Femur (tissue), 1 donor: ENCODE measurements around the gene PRM1.
A peak's percentile ranks its signal among the peaks of the same experiment; 100 is the strongest.
"Not testable (repeated sequence)": the region's sequence is repeated elsewhere in the genome, so short reads cannot be mapped to it uniquely, and the experiment has no call there.

Source experiments
- DNase-seq: peaks from one replicate; pipeline ENCODE4 v3.0.0-alpha.2; 2017

PRM1 gene

DNA sequence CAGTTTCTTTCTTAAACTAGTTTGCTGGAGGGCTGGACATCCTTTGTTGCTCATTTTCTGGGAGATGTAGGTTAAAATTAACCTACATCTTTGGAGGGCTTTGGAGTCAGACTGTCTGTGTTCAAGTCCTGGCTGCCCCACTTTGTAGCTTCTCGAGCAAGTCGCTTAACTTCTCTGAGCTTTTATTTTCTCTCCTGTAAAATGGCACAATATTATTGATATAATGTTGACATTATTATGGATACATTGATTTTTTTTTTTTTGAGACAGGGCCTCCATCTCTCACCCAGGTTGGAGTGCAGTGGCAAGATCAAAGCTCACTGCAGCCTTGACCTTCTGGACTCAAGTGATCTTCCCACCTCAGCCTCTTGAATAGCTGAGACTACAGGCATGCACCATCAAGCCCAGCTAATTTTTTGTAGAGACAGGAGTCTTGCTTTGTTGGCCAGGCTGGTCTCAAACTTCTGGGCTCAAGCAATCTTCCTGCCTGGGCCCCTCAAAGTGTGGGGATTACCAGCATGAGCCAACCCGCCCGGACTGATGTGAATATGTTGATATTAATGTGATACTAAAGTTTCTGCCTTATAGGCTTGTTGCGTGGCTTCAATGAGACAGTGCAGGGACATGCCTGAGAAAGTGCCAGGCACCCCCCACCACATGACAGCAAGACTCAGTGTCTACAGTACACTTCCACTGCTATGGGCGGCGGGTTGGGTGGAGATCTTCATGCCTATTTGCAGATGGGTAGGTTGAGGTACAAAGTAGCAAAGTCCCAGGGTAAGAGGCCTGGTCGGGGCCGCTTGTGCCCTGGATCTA, 32.6 kb upstream of the PRM1 start:
- DNase-seq, result no peak

DNA sequence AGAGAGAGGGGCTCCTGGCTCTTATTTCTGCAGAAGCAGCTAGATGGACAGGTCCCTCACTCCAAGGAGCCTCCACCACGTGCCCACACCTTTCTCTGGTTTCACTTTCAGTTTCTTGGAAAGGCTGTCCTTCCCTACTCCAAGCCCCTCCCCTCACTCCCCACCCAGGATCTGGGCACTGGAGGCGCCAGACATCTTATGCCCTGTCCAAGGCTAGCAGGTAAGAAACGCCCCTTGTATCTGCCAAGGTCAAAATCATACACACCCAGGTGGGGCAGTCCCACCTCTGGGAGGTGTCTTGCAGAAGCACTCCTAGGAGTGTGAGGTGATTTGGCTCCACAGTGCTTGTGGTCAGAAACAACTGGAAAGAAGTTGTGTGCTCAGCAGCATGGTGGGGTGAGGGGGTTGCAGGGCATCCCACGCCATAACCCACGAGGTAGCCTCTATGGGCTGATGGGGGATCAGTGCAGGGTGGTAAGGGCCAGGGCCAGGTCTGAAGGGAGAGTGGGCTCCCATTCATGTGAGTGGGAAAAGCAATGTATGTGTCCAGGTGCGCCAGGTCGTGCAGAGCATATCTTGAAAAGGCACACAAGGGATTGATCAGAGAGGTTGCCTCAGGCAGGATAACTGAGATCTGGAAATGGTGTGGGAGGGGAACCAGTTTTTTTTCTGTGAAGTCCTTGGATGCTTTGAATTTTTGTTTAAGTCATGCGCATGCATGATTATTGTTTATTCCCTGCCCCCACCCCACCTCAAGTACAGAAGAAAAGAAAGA, 31.8 kb upstream of the PRM1 start:
- no peak for DNase-seq

DNA sequence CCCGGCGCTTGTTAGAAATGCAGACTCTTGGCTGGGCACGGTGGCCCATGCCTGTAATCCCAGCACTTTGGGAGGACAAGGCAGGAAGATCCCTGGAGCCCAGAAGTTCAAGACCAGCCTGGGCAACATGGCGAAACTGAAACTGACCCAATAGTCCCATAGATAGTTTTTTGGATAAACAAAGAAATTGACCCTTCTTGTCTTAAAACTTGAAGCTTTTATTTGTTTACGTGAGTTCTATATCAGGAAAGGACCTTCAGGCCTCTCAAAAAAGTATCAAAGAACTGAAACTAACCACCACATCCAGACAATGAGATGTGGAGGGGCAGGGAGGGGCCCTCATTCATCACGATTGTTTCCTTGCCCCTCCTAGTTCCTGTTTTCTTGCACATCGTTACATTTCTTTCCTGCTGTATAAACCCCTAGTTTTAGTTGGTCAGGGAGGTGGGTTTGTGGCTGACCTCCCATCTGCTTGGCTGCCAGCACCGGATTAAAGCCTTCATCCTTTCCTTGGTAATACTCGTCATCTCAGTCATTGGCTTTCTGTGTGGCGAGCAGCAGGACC, 29.9 kb upstream of the PRM1 start:
- no peak for DNase-seq

DNA sequence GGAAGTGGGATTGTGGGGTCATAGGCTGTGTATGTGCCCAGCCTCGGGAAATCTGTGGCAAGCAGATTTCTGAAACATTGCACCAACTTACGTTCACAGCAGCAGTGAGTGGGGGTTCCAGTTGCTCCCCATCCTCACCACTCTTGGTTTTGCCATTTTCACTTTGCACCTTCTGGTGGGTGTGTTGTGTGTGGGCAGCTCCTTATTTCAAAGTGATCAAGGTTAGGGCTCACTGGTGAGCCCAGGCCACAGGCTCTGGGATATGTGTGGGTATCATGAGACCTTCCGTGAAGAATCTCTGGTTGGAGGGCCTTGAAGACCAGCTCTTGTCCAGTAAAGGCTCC, 29.5 kb upstream of the PRM1 start:
- DNase-seq, result no peak

DNA sequence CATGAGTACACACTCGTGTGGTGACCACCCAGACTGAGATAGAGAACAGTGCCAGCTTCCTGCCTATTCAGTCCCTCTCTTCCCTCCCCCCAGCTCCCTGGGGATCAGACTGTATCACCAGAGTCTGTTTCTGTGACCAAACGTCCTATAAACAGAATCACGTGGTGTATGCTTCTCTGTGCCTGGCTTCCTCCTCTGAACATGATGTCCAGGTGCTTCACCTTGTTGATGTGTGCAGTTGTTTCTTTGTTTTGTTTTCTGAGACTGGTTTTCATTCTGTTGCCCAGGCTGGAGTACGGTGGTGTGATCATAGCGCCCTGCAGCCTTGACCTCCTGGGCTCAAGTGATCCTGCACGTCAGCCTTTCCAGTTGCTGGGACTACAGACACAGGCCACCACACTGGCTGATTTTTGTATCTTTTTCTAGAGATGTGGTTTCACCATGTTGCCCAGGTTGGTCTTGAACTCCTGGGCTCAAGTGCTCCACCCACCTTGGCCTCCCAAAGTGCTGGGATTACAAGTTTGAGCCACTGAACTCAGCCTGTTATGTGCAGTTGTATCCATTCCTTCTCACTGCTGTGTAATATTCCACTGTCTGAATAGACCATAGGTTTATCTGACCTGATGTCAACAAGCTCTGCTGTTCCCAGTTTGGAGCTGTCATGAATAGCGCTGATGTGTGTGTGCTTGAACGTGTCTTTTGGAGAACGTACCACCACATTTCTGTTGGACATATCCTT, 28.9 kb upstream of the PRM1 start:
- no peak for DNase-seq

DNA sequence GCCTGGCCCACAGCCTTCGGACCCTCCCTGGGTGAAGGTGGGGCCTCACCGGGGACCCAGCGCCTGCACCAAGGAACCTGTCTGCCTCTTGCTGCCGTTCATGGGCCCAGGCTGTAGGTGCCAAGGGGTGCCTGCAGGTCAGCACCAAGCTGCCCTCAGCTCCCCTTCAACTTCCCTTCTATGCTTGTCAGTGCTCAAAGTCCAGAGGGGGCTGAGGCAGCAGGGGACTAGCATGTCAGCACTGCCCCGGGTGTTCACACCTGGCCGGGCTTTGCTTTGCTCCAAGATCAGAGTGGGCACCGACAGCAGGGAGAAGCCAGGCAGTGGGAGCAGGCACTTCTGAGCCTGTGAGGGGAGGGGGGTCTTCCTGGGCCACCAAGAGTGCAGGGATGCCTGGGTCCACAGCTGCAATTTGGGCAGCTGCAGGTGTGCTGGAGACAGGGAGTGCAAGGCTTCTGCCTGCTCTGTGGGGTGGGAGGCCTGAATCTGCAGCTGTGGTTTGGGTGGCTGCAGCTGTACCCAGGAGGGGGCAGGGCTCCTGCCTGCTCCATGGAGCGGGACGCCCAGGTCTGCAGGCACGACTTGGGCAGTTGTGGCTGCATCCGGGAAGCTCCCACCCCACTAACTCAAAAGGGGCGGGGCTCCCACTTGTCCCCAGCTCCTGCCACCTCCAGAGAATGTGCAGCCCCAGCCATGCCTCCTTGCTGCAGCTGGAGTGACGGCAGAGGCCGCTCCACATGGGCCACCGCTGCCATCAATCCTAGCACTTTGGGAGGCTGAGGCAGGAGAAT, 27.6 kb upstream of the PRM1 start:
- peak; percentile 55 for DNase-seq

DNA sequence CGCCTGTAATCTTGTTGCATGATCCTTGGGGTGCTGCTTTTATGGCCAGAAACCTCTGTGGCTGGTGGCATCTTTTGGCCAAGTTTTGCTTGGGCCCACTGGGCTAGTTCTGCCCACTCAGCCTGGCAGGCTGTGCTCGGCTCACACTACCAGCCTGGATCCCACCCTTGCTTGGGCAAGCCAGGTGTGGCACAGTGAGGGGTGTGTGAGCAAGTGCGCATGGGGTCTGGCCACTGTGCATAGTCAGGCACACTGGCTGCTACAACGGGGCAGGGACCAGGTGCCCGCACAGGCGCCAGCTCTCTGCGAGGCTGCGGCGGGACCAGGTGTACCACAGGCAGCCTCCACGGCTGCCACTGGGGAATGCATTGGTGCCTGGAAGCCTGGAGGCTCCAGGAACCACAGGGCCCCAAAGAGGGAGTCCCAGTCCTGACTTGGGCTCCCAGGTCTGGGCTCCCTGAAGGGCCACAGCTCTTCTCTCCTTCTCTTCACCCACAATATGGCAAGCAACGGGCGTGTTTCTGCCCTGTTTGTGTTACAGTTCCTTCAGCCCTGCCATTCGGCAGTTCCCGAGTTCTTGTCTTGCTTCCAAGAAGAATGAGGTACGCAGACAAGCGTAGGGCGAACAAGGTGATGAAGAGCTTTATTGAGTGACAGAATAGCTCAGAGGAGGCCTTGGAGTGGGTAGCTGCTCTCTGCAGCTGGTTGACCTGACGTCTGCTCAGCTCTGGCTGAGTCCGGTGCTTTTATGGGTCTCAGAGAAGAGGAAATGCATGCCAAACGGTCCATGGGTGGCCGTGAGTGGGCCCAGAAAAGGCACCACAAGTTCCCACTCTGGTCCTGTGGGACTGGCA, 26.7 kb upstream of the PRM1 start:
- DNase-seq, result no peak

DNA sequence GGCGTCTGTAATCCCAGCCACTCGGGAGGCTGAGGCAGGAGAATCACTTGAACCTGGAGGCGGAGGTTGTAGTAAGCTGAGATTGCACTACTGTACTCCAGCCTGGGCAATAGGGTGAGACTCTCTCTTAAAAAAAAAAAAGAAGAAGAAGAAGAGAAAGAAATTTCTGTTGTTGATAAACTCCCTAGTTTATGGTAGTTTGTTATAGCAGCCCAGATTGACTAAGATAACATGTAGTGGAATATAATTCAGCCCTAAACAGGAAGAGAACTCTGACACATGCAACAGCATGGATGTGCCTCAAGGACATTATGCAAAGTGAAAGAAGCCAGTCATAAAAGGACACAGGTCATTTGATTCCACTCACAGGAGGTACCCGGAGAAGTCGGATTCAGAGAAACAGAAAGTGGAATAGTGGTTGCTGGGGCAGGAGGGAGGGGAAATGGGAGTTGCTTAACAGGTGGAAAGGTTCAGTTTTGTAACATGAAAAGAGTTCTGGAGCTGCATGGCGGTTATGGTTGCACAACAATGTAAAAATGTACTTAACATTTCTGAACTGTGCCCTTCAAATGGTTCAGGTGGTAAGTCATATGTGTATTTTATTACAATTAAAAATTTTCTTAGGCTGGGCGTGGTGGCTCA, 26.0 kb upstream of the PRM1 start:
- DNase-seq, result no peak

DNA sequence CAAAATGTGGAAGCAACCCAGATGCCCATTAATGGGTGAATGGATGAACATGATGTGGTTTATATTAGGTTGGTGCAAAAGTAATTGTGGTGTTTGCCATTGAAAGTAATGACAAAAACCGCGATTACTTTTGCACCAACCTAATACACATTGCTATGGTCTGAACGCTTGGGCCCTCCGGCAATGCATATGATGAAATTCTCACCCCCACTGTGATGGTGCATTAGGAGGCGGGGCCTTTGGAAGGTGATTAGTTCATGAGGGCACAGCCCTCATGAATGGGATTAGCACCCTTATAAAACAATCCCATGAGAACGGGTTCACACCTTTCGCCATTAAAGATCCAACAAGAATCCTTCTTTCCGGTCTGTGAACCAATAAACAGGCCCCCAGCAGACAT, 25.3 kb upstream of the PRM1 start:
- DNase-seq, result no peak

DNA sequence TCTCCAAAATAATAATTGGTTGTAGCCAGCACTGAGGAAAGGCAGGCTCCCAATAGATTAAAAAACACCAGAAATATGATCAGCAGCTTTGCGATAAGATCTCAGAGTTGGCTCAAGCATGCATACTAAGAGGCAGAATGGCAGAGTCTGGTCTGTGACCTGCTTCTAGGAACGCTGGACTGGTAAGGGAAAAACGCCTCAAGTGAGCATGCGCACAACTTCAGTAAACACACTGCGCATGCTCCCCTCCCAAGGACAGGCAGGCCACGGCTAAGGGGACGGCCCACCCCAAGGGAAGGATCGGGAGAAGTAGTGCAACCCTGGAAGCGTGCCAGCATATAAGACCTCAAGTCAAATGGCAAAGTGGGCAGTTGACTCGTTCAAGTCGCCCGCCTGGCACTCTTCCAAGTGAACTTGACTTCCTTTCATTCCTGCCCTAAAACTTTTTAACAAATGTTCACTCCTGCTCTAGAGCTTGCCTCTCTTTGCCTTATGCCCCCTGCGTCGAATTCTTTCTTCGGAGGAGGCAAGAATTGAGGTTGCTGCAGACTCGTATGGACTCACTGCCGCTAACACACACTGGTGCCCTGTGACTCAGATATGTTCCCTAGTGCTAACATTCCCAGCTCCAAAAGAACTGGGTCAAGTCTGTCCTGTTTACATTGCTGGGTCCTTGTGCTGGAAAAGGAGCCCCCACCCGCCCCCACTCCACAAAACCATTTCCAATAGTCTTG, 22.4 kb upstream of the PRM1 start:
- DNase-seq, result no peak

DNA sequence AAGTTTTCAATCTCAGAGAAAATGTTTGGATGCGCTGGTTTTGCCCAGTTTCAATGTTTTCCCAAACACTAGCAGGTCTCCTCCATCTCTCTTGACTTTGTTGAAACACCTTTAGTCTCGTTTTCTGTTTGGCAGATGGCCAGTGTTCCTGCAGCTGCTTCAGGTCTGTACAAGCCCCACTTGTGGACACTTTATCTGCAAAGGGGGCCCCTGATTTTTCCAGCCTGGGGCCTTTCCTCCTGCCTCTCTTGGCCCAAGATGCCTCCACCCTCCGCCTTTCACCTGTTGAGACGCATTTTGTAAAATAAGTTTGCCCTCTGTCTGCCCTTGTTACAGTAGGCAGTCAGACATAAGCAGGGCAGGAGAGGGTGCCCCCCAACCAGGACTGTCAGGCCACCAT, 21.8 kb upstream of the PRM1 start:
- DNase-seq, result no peak

DNA sequence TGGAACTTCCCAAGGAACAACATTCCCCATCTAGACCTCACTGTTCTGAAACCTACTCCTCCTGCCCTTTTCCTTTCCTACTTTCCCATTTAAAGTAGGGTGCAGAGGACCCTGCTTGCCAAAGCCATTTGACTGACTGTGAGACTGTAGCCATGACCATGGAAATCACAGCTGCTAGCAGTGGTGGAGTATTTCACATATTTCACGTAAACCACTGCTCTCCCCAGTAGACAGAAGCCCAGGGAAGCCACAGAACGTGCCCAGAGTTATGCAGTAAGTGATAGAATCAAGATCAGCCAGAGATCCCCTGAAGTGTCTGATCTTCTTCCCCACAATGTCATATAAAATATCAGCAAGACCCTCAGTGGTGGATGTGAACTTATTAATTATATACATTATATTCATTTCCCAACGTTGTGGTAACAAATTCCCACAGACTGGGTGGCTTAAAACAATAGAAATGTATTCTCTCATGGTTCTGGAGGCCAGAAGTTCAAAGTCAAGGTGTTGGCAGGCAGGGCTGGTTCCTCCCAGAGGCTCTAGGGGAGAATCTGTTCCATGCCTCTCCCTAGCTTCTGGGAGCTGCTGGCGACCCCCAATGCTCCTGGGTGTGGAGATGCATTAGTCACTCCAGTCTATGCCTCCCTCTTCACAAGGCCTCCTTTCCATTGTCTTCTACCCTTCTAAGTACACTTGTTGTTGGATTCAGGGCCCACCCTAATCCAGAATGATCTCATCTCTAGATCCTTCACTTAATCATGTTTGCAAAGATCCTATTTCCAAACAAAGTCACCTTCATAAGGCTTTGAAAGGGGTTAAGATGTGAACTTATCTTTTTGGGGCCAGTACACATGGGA, 20.7 kb upstream of the PRM1 start:
- no peak for DNase-seq

DNA sequence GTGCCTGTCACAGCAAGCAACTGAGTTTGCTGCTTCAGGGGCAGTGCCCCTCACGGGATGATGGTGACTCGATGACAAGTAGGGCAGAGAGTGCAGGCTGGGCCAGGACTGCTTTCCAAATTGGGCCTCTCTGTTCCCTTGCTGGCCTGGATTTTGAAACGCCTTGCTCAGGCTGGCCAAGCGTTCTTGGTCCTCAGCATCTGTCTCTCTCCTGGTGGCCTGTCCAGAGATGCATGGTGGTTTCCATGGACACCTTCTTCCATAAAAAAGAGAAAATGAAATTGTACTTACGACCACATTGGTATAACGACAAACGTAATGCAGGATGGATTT, 19.4 kb upstream of the PRM1 start:
- DNase-seq, result no peak

DNA sequence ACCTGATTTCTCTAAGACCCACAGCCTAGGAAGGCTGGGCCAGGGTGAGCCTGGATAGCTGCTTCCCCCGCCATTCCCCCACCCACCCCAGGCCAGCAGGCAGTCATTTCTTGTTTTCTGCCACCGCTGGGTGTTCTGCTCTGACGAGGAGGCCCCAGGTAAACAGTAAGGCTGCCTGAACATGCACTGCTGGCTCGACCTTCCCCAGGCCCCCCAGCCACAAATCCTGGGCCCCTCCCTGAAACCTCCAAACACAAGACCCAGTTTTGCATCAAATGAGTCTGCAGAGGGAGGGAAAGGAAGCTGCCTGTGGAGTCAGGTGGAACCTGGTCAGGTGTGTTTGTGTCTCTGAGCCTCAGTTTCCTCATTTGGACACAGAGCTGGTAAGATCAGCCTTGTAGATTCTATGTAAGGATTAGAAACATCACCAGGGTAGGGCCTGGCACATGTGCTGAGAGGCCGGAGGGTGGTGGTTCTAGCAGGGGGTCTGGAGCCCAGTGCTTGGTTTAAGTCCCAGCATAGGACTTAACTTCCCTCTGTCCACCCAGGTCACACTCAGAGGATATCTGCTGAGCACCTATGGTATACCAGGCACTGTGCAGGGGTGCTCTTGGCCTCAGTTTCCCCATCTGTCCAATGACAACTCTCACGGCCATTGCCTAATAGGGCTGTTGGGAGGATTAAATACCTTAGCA, 18.9 kb upstream of the PRM1 start:
- no peak for DNase-seq

DNA sequence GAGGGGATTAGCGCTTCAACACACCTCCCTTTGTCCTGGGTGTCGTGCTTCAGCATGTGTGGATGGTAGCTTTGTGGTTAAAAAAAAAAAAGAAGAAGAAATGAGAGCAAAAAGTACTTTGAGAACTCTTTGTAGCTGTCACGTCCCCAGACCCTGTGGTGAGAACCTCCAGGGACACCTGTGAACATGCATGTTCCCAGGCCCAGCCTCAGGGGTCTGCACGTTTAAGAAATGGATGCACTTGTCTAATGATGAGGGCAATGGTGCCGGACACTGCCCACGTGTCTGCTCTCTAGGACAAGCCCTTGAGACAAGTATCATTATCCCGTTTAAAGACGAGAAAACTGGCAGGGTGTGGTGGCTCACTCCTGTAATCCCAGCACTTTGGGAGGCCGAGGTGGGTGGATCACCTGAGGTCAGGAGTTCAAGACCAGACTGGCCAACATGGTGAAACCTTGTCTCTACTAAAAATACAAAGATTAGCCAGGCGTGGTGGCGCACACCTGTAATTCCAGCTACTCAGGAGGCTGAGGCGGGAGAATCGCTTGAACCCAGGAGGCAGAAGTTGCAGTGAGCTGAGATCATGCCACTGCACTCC, 17.9 kb upstream of the PRM1 start:
- not testable (repeated sequence) for DNase-seq

DNA sequence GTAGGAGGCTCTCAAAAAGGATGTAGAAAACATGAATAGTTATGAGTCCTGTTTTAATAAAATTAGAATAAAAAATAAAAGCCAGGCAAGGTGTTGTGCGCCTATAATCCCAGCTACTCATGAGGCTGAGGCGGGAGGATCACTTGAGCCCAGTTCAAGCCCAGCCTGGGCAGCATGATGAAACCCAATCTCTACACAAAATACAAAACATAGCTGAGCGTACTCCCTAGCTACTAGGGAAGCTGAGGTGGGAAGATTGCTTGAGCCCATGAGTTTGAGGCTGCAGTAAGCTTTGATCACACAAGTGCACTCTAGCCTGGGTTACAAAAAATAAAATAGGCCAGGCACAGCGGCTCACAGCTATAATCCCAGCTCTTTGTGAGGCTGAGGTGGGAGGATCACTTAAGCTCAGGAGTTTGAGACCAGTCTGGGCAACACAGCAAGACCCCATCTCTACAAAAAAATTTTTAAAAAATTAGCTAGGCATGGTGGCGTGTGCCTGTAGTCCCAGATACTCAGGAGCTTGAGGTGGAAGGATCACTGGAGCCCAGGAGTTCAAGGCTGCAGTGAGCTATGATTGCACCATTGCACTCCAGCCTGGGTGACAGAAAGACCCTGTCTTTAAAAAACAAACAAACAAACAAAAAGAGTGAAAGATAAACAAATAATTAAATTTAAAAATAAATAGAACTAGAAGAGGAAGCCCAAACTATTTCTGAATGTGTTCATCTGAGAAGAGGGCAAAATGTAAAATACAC, 17.2 kb upstream of the PRM1 start:
- no peak for DNase-seq

DNA sequence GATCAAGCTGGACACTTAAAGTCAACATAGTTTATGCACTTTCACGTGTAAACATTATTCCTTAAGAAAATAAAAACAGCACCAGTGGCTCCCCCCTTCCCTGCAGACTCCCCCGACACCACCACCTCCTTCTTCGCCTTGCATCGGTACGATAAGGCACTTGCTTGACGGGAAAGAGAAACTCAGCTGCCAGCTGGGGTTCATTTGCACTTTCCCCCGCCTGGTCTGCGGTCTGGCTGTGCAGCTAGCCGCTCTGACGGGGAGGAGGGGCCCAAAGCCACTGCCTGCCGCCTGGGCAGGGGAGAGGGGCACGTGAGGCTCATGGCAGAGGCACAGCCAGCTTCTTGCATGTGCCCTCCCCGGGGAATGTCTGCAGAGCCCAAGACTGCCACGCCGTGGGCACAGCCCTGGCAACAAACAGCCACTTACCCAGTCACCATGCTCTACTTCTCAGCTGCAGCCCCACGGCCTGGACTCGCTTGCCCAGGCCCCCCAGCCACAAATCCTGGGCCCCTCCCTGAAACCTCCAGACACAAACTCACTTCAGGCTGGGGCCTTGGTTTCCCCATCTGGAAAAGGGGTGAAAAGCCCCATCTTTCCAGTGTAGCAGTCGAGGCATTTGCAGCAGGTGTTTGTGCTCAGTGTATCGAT, 16.5 kb upstream of the PRM1 start:
- DNase-seq, result peak; percentile 86
